Endometrial microvascular endothelial cells (primary cell): ENCODE results near the gene CALHM6. TPM values are rescaled to one million over a fixed set of nuclear protein-coding genes. Genes with fewer than 3 reads are reported as not detected.

ENCODE experiments used
- in situ Hi-C: cut with HindIII; loops from 2 replicates; pipeline ENCODE4 v1.10.0; 2017; ENCODE audit warnings: low sequenced_read_pairs, low pct_unique_long_range_greater_than_20kb; ENCODE audit errors: inconsistent ontology term
- total RNA-seq: library from RNA; depleted of rRNA; stranded (reverse); fragments of >200 nt; gene quantifications from one replicate; pipeline ENCODE4 v1.2.3, GENCODE V29; 2015; ENCODE audit errors: inconsistent ontology term

The CALHM6 gene
- total RNA-seq, 1 donor from 2014 or later: not detected

- in situ Hi-C loops: no loop called here
These were observed 51.0 kb downstream of the CALHM6 start for GRCh38 chr6:116512111-116512559.

- in situ Hi-C loops: no loop called here
These were observed 51.6 kb downstream of the CALHM6 start for GRCh38 chr6:116512734-116513133.

Other genes starting within 250 kb of the CALHM6 start
- 21.4 TPM for gene TSPYL4, start 207.3 kb upstream of the CALHM6 start, total RNA-seq
- gene TSPYL1, start 181.4 kb upstream of the CALHM6 start, total RNA-seq: 59.1 TPM
- 10.0 TPM for gene DSE, start 90.4 kb upstream of the CALHM6 start, total RNA-seq
- gene CALHM5, start 50.3 kb downstream of the CALHM6 start, total RNA-seq: 3.3 TPM
- gene TRAPPC3L, start 84.3 kb downstream of the CALHM6 start, total RNA-seq: not detected
- not detected for gene CALHM4, start 92.4 kb downstream of the CALHM6 start, total RNA-seq
- gene RWDD1, start 110.1 kb downstream of the CALHM6 start, total RNA-seq: 38.7 TPM
- not detected for gene RSPH4A, start 155.1 kb downstream of the CALHM6 start, total RNA-seq
- gene ZUP1, start 207.4 kb downstream of the CALHM6 start, total RNA-seq: 7.7 TPM
- gene KPNA5, start 219.8 kb downstream of the CALHM6 start, total RNA-seq: 3.3 TPM